ENCODE measurements around the gene TNFRSF1B. TPM values are rescaled to one million over a fixed set of nuclear protein-coding genes. Genes with fewer than 3 reads are reported as not detected.
"Not testable (repeated sequence)": the region's sequence is repeated elsewhere in the genome, so short reads cannot be mapped to it uniquely, and the experiment has no call there.

TNFRSF1B gene
- total RNA-seq, 1 donor from 2014 or later: 3.8 TPM

GRCh38 chr1:12215118-12215961 lies 48.5 kb downstream of the TNFRSF1B start:
- DNase-seq (ENCODE audit: low read depth in 2 of 2): no peak

GRCh38 chr1:12219800-12220199 lies 53.0 kb downstream of the TNFRSF1B start:
- DNase-seq (ENCODE audit: low read depth in 2 of 2): no peak

GRCh38 chr1:12220890-12221289 lies 54.1 kb downstream of the TNFRSF1B start:
- no peak for DNase-seq (ENCODE audit: low read depth in 2 of 2)

GRCh38 chr1:12222700-12223099 lies 55.9 kb downstream of the TNFRSF1B start:
- DNase-seq (ENCODE audit: low read depth in 2 of 2): not testable (repeated sequence)

GRCh38 chr1:12224092-12224491 lies 57.3 kb downstream of the TNFRSF1B start:
- not testable (repeated sequence) for DNase-seq (ENCODE audit: low read depth in 2 of 2)

GRCh38 chr1:12228979-12229378 lies 62.2 kb downstream of the TNFRSF1B start:
- DNase-seq (ENCODE audit: low read depth in 2 of 2): no peak

GRCh38 chr1:12229386-12229834 lies 62.6 kb downstream of the TNFRSF1B start:
- DNase-seq (ENCODE audit: low read depth in 2 of 2): no peak

- peak; percentile 79 to 89 for DNase-seq (ENCODE audit: low read depth in 2 of 2)
Observed at GRCh38 chr1:12229835-12230548, 63.2 kb downstream of the TNFRSF1B start, which contains the start of gene VPS13D. TSS of gene VPS13D (plus strand) at chr1:12230030. CDS start at chr1:12234267, 4,237 bp downstream.

- DNase-seq (ENCODE audit: low read depth in 2 of 2): peak; percentile 48 to 51
Observed at GRCh38 chr1:12230549-12231275, 63.9 kb downstream of the TNFRSF1B start.

GRCh38 chr1:12231276-12231595 lies 64.4 kb downstream of the TNFRSF1B start:
- DNase-seq (ENCODE audit: low read depth in 2 of 2): no peak

GRCh38 chr1:12232221-12232620 lies 65.4 kb downstream of the TNFRSF1B start:
- DNase-seq (ENCODE audit: low read depth in 2 of 2): no peak

- peak; percentile 8 to 29 for DNase-seq (ENCODE audit: low read depth in 2 of 2)
Observed at GRCh38 chr1:12244078-12244477, 77.3 kb downstream of the TNFRSF1B start.

GRCh38 chr1:12244585-12244984 lies 77.8 kb downstream of the TNFRSF1B start:
- no peak for DNase-seq (ENCODE audit: low read depth in 2 of 2)

- no peak for DNase-seq (ENCODE audit: low read depth in 2 of 2)
Observed at GRCh38 chr1:12245116-12245515, 78.3 kb downstream of the TNFRSF1B start.

- DNase-seq (ENCODE audit: low read depth in 2 of 2): no peak
Observed at GRCh38 chr1:12245733-12246132, 78.9 kb downstream of the TNFRSF1B start.

- no peak for DNase-seq (ENCODE audit: low read depth in 2 of 2)
Observed at GRCh38 chr1:12246584-12246983, 79.8 kb downstream of the TNFRSF1B start.

- DNase-seq (ENCODE audit: low read depth in 2 of 2): peak in 1 of 2 donors; percentile 12
Observed at GRCh38 chr1:12249181-12249580, 82.4 kb downstream of the TNFRSF1B start.

GRCh38 chr1:12249748-12250147 lies 83.0 kb downstream of the TNFRSF1B start:
- no peak for DNase-seq (ENCODE audit: low read depth in 2 of 2)

- DNase-seq (ENCODE audit: low read depth in 2 of 2): no peak
Observed at GRCh38 chr1:12251442-12251841, 84.7 kb downstream of the TNFRSF1B start.

- no peak for DNase-seq (ENCODE audit: low read depth in 2 of 2)
Observed at GRCh38 chr1:12255913-12256312, 89.1 kb downstream of the TNFRSF1B start.

GRCh38 chr1:12258272-12258671 lies 91.5 kb downstream of the TNFRSF1B start:
- DNase-seq (ENCODE audit: low read depth in 2 of 2): no peak

Measured in lung microvascular endothelial cell (primary cell).